ENCODE results near the gene STPG3.
A peak's percentile ranks its signal among the peaks of the same experiment; 100 is the strongest.

STPG3 gene

GRCh38 chr9:137251194-137251461 is at the start of gene STPG3:
STPG3 (plus strand) TSS chr9:137251286; CDS start chr9:137251287, 1 bp downstream.
- no peak for DNase-seq (ENCODE audit: low read depth in 2 of 2)

- no peak for DNase-seq (ENCODE audit: low read depth in 2 of 2)
Observed at GRCh38 chr9:137202966-137203365, 48.1 kb upstream of the STPG3 start.

GRCh38 chr9:137204731-137205125 is 46.4 kb upstream of the STPG3 start:
- DNase-seq (ENCODE audit: low read depth in 2 of 2) = no peak

GRCh38 chr9:137205126-137206069 is 45.7 kb upstream of the STPG3 start, which contains the start of the genes NDOR1 and TMEM203:
NDOR1 (plus strand) TSS chr9:137205700; CDS start chr9:137205778, 78 bp downstream.
TMEM203 (minus strand) TSS chr9:137205648; CDS start chr9:137205414, 234 bp downstream.
- peak; percentile 84 for DNase-seq (ENCODE audit: low read depth in 2 of 2)

- no peak for DNase-seq (ENCODE audit: low read depth in 2 of 2)
Observed at GRCh38 chr9:137206602-137207001, 44.5 kb upstream of the STPG3 start.

GRCh38 chr9:137211532-137211931 is 39.6 kb upstream of the STPG3 start:
- DNase-seq (ENCODE audit: low read depth in 2 of 2) = no peak

GRCh38 chr9:137212520-137212919 is 38.6 kb upstream of the STPG3 start:
- no peak for DNase-seq (ENCODE audit: low read depth in 2 of 2)

GRCh38 chr9:137213160-137214060 is 37.7 kb upstream of the STPG3 start:
- no peak for DNase-seq (ENCODE audit: low read depth in 2 of 2)

- DNase-seq (ENCODE audit: low read depth in 2 of 2) = no peak
Observed at GRCh38 chr9:137214620-137215019, 36.5 kb upstream of the STPG3 start.

GRCh38 chr9:137215196-137215986 is 35.7 kb upstream of the STPG3 start:
- DNase-seq (ENCODE audit: low read depth in 2 of 2) = no peak

- no peak for DNase-seq (ENCODE audit: low read depth in 2 of 2)
Observed at GRCh38 chr9:137216188-137216965, 34.7 kb upstream of the STPG3 start.

GRCh38 chr9:137217276-137218211 is 33.5 kb upstream of the STPG3 start:
- DNase-seq (ENCODE audit: low read depth in 2 of 2) = no peak

GRCh38 chr9:137218212-137218753 is 32.8 kb upstream of the STPG3 start:
- no peak for DNase-seq (ENCODE audit: low read depth in 2 of 2)

GRCh38 chr9:137218754-137219271 is 32.3 kb upstream of the STPG3 start:
- no peak for DNase-seq (ENCODE audit: low read depth in 2 of 2)

GRCh38 chr9:137219757-137220316 is 31.2 kb upstream of the STPG3 start:
- DNase-seq (ENCODE audit: low read depth in 2 of 2) = no peak

- no peak for DNase-seq (ENCODE audit: low read depth in 2 of 2)
Observed at GRCh38 chr9:137220317-137221094, 30.6 kb upstream of the STPG3 start.

- DNase-seq (ENCODE audit: low read depth in 2 of 2) = no peak
Observed at GRCh38 chr9:137221095-137221505, 30.0 kb upstream of the STPG3 start.

- no peak for DNase-seq (ENCODE audit: low read depth in 2 of 2)
Observed at GRCh38 chr9:137221506-137222111, 29.5 kb upstream of the STPG3 start.
